Stimulated activated CD4-positive, alpha-beta T cell treated with anti-CD3 and anti-CD28 coated beads, TNF-alpha, amount 100 ng/mL, for 48 hours (primary cell): ENCODE results near the gene CALD1.

Experiments used
- DNase-seq, 3 donors: peaks; one replicate each; pipeline ENCODE4 v3.0.0-alpha.2; 2020; ENCODE audit warnings: low read depth in 3 of 3

CALD1 gene

DNA sequence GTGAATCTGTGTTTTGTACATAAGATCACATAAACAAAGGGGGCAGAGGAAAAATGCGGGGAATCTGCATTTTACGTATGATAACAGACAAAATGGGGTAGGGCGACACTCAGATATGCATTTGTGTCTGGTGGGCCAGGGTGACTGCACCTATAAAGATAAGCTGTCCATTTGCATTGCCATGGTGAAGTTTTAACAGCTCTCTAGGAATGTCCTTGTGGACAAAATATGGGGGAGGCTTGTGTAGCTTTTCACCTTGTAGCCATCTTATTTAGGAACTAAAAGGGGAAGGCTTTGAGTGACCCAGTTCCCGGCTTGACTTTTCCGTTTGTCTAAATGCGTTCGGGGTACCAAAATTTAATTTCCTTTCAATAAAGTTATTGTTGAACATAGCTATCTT lies 114.5 kb downstream of the CALD1 start:
- no peak for DNase-seq

GRCh38 chr7:134894928-134895327 lies 115.5 kb downstream of the CALD1 start:
- DNase-seq = no peak

DNA sequence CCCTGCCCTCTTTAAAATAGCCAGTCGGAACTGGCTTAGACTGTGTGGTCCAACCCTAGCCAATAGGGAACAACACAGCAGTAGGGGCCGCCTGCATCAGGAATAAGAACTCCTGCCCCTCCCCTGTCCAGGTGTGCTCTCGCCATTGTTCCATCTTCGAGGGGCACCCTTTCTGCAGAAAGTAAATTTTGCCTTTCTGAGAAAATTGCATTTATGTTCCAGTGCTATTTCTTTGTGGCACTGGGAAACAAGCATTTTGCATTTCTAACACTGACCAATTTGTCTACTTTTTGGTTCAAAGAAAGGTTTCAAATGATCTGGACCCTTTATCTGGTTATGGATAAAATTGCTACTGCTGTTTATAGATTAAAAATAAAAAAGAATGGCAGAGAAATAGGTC lies 116.6 kb downstream of the CALD1 start:
- DNase-seq = no peak

- no peak for DNase-seq
Observed at GRCh38 chr7:134897936-134898335, 118.5 kb downstream of the CALD1 start.

- DNase-seq = no peak
Observed at GRCh38 chr7:134899729-134900128, 120.3 kb downstream of the CALD1 start.

DNA sequence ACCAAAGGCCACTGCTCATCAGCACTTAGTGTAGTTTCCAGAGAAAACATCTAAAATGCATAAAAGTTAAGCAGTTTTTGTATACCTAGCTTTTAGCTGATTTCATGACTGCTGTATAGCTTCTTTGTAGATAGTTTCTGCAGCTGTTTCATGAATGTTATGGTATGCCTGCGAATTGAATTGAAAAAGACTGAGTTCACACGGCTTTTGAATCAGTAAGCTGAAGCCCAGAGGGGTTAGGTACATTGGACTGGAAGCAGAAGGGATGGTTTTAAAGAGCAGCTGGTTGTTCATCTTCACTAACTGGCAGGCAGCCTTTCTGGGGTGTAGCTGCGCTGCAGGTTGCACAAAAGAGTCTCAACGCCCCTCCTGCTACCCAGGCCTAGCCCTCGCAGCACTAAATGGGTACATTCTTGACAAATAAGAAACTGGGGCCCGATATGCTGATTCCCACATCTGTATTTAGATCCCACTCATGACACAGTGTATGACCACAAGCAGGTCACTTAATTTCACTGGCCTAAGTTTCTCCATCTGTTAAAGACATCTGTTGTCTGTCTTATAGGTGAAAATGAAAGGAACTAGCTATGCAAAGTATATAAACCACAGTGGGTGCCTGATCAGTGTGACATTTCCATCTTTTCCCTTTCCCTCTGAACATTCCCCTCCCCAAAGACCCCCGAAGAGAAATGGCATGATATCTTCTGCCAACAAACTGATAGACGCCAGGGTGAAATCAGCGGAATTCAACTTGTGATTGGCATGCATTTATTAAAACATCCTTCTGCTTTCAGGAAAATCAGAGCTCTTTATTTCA lies 120.9 kb downstream of the CALD1 start:
- no peak for DNase-seq

- no peak for DNase-seq
Observed at GRCh38 chr7:134901389-134902020, 122.1 kb downstream of the CALD1 start.

GRCh38 chr7:134902058-134902457 lies 122.6 kb downstream of the CALD1 start:
- DNase-seq = no peak

GRCh38 chr7:134903073-134903790 lies 123.8 kb downstream of the CALD1 start:
- DNase-seq = no peak

GRCh38 chr7:134905375-134905774 lies 125.9 kb downstream of the CALD1 start:
- no peak for DNase-seq

- no peak for DNase-seq
Observed at GRCh38 chr7:134907000-134907399, 127.6 kb downstream of the CALD1 start.

GRCh38 chr7:134907639-134908038 lies 128.2 kb downstream of the CALD1 start:
- DNase-seq = no peak

DNA sequence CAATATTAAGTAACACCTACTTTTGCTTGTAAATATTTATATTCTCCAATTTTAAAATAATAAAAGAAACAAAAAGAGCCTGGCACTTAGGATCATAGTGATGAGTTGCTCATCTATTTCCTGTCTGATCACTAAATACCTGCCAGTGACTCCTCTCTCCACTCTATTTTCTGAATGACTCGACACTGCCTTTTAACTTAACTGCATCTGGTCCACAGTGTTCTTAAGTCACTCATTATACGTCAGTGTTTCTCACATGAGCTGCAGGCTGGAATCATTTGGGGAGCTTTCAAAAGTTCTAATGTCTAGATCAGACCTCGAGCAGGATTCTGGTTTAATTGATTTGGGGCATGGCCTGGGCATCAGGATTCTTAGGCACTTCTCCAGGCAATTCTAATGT lies 128.9 kb downstream of the CALD1 start:
- no peak for DNase-seq

DNA sequence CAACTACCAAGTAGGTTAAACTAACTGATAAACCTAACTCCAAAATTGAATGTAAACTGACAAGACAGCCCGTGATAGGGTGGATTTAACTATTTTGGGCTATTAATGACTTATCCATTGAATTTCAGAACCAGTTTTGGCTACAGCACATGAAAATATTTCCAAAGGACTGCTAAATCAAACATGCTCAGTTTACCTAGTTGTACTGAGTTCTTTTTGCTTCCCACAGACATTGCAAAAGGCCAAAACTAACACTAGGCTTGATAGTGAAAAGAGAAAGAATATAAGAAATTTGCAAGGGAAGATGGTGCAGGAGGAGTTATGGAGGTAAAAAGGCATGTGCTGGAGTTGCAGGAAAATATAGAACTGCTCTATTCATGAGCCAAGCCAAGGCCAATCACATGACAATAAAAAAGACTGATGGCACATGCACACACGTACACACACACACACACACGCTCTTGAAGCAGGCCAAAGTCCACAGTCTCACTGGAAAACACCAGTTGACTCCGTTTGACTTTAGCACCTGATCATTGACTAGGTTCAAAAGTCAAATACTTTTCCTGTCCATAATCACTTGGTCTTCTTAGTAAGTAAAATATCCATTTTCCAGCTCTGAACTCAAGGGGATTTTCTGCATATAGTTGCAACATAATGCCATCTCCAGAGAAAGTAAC lies 130.9 kb downstream of the CALD1 start:
- no peak for DNase-seq

- no peak for DNase-seq
Observed at GRCh38 chr7:134910968-134911367, 131.5 kb downstream of the CALD1 start.

DNA sequence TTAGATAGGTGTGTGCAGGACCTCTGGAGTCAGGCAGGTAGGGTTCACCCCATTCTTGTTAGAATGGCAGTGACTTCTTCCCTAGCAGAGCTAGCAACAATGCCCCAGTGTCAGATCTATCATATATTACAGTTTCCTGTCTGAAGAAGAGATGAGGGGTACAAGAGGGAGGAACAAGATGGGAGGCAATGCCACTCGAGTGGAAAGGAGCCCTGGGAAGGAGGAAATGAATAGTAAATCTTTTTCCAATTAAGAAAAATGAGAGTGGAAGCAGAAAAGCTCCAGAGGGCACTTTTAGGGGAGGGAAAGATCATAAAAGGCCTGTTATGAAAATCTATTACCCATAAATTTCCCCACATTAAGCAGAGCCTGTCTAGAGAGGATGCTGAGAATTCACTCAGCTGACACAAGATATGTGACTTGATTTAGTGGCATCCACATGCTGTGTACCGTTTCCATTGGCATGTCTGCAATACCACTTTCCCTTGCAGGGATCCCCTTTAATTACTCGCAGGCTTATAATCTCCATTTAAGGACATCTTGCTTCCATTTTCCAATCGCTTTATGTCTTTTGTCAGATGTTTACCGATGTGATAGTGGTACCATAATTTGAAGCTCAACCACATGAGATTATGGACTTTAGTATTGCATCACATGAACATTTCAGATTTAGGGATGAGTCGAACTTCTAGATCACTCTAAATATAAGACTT lies 136.9 kb downstream of the CALD1 start:
- DNase-seq = no peak

DNA sequence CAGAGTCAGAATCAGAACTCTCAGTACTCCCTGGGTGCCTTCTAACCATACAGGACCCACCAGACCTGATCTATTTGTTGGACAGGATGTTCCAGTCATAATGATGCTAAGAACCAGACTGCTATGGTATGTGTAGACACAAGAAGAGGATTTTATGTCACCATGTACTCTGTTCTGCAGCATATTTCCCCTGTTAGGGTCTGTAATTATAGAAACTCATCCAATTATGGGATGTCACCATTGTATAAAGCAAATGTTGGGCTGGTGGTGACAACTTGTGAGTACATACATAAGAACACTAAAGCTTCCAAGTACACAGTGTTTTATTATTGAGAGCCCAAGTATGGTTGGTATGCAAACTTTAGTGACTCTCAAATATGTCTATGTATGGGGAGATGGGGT lies 139.8 kb downstream of the CALD1 start:
- no peak for DNase-seq

GRCh38 chr7:134920026-134920753 lies 140.8 kb downstream of the CALD1 start:
- DNase-seq = no peak

DNA sequence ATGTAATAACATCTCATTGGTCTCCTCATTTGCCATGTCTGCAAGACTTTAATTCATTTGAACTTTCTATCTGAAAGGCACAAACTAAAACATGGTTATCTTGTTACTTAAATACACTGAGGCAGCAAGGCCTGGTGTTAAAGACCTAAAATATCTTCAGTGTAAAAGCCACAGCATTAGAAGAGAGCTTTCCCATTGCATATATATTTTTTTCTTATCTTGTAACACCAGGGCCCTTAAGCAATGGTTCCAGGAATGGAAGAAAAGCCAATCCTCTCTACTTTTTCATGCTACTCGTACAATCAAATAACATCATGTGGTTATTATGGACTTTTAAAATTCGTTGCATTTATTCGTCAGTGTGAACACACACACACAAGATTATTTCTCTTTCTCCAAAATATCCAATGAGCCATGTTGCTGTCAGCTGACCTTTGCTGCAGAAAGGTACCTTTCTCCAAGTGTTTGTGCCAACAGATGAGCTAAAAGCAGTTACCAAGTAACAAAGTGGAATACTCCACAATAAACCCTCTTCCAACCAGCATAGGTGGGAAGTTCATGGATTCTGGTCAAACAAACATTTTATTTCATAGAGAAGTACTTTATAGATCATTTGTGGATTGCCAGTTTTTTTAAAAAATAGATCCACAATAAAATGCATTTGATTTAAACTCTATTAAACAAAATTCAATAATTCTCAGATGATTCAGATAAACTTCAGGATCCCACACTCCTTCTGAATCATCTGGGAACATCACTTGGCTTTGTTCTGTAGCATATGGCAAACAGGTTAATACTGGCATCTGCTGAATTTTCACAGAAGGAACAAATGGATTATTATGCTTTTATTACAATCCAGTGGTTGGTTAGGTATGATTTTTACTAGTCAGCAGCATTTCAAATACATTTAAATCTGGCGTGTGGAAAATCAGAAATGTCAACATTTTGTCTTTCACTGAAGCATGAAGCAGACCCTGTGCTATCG lies 143.6 kb downstream of the CALD1 start:
- DNase-seq = no peak

- DNase-seq = no peak
Observed at GRCh38 chr7:134925766-134926165, 146.3 kb downstream of the CALD1 start.
